ENCODE data around the gene IL1RL2.

Gene IL1RL2

DNA sequence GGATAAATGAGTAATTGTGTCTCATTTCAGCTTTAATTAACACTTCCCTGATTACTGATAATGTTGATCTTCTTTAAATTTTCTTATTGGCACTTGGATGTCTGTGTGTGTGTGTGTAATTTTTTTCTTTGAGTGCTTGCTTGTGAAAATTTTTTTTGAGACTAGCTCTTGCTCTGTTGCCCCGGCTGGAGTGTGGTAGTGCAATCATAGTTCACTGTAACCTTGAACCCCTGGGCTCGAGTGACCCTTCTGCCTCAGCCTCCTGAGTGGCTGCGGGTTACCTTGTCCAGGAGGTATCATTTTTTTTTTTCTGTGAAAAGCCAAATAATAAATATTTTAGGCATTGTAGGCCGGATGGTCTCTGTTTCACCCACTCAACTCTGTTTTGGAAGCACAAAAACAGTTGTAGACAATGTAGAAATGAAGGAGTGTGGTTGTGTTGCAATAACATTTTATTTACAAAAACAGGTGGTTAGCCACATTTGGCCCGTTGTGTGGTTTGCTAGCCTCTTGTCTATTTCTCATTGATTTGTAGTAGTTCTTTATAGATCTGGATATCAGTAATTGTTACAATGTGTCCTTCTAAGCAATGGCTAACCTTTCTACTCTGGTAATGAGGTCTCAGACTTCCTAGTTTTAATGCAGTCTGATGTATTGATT is 7.9 kb downstream of the IL1RL2 start:
- H3K36me3 Mint-ChIP-seq = no peaks in the 10 kb centered on the region
- no peaks in the 10 kb centered on the region for H3K9me3 Mint-ChIP-seq
- H3K27me3 Mint-ChIP-seq = peaks cover 38 to 44% of the 10 kb centered on the region in 2 donors
- no peaks in the 10 kb centered on the region for H3K4me1 Mint-ChIP-seq
- no peak overlapping the region for H3K27ac Mint-ChIP-seq
- H3K4me3 Mint-ChIP-seq = no peak overlapping the region
- no peak for DNase-seq
- ATAC-seq (replicated peaks) = no peak

DNA sequence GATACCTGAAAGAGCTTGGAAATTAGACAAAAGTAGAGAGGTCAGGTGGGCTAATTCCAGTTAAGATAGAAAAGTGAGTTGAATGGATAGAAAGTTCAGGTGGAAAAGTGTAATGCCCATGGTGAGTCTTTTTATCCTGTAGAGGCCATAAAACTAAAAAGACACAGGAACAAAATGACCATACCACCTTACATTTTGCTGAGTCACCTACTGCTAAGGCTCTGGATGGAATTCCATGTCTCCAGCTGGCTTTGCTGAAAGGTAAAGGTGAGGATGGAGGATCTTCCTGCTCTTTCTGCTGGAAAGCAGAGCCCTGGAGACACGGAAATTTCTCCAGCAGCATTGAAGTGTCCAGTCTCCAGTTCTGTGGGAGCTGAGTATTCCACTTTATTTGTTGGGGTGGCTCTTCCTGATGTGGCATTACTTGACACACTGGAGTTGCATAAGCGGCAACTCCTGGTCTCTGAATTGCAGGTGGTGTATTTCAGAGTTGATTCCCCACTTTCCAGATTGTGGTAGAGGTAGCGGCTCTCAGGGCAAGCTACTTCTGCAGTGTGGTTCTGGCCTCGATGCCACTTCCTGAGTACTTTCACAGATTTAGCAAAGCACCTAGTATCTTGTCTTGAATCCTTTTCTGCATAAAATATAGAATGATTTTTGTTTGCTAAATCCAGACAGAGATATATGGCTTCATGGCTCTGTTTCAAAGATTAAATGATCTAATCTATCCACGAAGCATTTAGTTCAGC is 10.7 kb downstream of the IL1RL2 start:
- H3K36me3 Mint-ChIP-seq = no peaks in the 10 kb centered on the region
- no peak for ATAC-seq (replicated peaks)
- H3K4me3 Mint-ChIP-seq = no peak overlapping the region
- no peaks in the 10 kb centered on the region for H3K4me1 Mint-ChIP-seq
- no peaks in the 10 kb centered on the region for H3K9me3 Mint-ChIP-seq
- no peak for DNase-seq
- no peak overlapping the region for H3K27ac Mint-ChIP-seq
- H3K27me3 Mint-ChIP-seq = peaks cover 33 to 36% of the 10 kb centered on the region in 2 donors

DNA sequence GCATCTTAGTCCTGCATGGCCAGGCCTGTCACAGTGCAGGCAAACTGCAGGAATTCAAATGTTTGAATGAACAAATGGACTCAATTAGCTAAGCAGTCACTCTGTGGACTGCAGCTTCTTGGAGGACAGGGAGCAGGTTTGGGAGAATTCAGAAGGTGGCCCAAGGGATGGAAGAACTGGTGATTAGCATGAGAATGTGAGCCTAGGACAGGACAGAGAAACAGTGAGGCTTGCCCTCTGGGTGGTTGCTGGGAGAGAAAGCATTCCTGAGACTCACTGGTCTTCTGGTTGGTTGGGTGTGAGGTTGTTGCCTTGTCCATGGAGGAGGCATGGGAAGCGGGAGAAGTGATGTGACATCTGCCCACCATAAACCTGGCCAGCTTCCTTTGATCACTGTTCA is 13.7 kb downstream of the IL1RL2 start:
- no peaks in the 10 kb centered on the region for H3K36me3 Mint-ChIP-seq
- H3K9me3 Mint-ChIP-seq = peaks cover 3 to 11% of the 10 kb centered on the region in 2 donors
- peaks cover 25 to 38% of the 10 kb centered on the region in 2 donors for H3K27me3 Mint-ChIP-seq
- no peaks in the 10 kb centered on the region for H3K4me1 Mint-ChIP-seq
- ATAC-seq (replicated peaks) (no peak), DNase-seq (no peak)
- no peak overlapping the region for H3K4me3 Mint-ChIP-seq
- H3K27ac Mint-ChIP-seq = no peak overlapping the region

DNA sequence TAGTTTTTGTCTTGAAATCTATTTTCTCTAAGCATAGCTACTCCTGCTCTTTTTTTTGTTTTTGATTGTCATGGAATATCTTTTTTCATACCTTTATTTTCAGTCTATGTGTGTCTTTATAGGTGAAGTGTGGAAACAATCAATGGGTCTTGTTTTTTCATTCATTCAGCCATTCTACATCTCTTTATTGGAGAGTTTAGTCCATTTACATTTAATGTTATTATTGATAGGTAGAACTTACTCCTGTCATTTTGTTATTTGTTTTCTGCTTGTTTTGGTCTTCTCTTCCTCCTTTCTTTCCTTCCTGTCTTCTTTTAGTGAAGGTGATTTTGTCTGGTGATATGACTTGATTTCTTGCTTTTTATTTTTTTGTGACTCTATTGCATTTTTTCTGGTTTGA is 17.8 kb downstream of the IL1RL2 start:
- no peak for ATAC-seq (replicated peaks)
- H3K4me1 Mint-ChIP-seq = no peaks in the 10 kb centered on the region
- DNase-seq = no peak
- no peak overlapping the region for H3K27ac Mint-ChIP-seq
- no peak overlapping the region for H3K4me3 Mint-ChIP-seq
- peaks cover 3 to 17% of the 10 kb centered on the region in 2 donors for H3K9me3 Mint-ChIP-seq
- no peaks in the 10 kb centered on the region for H3K36me3 Mint-ChIP-seq
- H3K27me3 Mint-ChIP-seq = peaks cover 11 to 23% of the 10 kb centered on the region in 2 donors

DNA sequence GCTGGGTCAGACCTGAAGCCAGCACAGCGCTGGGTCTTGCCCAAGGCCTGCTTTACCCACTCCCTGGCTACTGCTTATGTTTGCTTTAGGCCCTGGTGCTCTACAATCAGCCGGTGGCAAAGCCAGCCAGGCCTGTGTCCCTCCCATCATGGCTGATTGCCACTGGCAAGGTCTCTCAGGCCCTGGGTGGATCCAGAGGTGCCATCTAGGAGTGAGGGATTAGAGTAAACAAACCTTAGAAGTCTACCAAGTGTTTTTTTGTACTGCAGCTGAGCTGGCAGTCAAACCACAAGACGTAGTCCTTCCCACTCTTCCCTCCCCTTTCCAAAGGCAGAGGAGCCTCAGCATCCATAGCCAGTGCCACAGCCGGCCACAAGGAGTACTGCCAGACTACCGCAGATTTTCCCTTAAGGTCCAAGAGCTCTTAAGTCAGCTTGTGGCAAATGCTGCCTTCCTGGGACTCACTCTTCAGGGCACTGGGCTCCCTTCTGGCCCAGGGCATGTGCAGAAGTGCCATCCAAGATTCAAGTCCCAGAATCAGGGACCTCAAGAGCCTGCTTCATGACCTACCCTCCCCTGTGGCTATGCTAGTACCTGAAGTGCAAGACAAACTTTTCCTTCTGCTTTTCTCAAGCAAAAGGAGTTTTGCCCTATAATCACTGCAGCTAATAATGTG is 20.0 kb downstream of the IL1RL2 start:
- DNase-seq (no peak), ATAC-seq (replicated peaks) (no peak)
- Mint-ChIP-seq H3K9me3 (peaks cover 3 to 17% of the 10 kb centered on the region in 2 donors), H3K36me3 (no peaks in the 10 kb centered on the region), H3K27ac (no peak overlapping the region), H3K27me3 (peaks cover 7 to 16% of the 10 kb centered on the region in 2 donors), H3K4me1 (no peaks in the 10 kb centered on the region), H3K4me3 (no peak overlapping the region)

DNA sequence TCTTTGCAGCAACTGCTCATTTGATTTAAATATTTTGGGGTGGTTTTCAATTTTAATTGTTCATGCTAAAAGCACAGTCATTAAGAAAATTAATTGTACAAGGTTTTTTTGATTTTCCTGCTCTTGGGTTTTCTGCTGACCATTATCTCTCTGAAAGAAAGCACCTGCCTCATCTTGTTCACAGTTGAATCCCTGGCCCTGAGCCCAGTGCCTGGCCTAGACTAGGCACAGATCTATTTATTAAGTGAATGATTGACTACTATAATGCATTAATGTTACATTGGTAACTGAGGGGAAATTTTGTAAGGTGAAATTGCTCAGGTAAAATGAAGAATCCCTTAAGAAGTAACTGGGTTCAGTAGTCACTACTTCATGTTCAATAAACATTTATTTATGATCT is 22.0 kb downstream of the IL1RL2 start:
- no peak overlapping the region for H3K4me3 Mint-ChIP-seq
- peaks cover 3 to 17% of the 10 kb centered on the region in 2 donors for H3K9me3 Mint-ChIP-seq
- ATAC-seq (replicated peaks) (no peak), DNase-seq (no peak)
- no peak overlapping the region for H3K27ac Mint-ChIP-seq
- no peaks in the 10 kb centered on the region for H3K36me3 Mint-ChIP-seq
- no peaks in the 10 kb centered on the region for H3K4me1 Mint-ChIP-seq
- H3K27me3 Mint-ChIP-seq = peaks cover 7 to 16% of the 10 kb centered on the region in 2 donors

DNA sequence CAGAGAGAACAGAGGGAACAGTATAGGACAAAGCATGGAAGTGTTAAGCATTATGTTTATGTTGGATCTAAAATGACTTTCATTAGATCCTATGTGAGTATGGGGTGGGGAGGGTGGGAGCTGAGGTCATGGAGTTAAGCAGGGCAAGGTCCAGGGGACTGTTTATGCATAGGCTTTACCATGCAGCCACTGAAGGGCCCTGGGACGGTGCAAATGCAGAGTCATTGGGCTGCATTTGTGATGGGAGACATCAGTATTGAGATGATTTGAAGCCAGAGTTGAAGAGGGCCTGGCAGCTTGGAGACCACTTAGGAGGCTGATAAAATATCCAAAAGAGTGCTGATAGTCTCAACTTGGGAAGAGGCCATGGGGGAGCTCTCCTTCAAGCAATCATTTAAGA is 22.7 kb downstream of the IL1RL2 start:
- Mint-ChIP-seq H3K9me3 (peaks cover 3 to 16% of the 10 kb centered on the region in 2 donors), H3K4me1 (no peaks in the 10 kb centered on the region), H3K36me3 (no peaks in the 10 kb centered on the region), H3K27ac (no peak overlapping the region), H3K27me3 (peaks cover 7 to 16% of the 10 kb centered on the region in 2 donors), H3K4me3 (no peak overlapping the region)
- DNase-seq (no peak), ATAC-seq (replicated peaks) (no peak)

DNA sequence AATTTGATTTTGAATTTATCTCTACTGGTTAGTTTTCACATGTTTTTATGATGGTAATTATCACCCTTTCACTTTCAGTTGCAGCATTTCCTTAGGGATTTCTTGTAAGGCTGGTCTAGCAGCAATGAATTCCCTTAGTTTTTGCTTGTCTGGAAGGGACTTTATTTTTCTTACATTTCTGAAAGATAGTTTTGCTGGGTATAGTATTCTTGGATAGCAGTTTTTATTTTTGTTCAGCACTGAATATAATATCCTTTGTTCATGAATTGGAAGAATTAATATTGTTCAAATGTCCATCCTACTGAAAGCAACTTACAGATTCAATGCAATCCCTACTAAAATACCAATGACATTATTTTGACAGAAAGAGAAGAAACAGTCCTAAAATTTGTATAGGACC is 30.2 kb downstream of the IL1RL2 start:
- ATAC-seq (replicated peaks) (no peak), DNase-seq (no peak)
- peaks cover 0 to 12% of the 10 kb centered on the region in 2 donors for H3K27me3 Mint-ChIP-seq
- no peaks in the 10 kb centered on the region for H3K36me3 Mint-ChIP-seq
- peaks cover 21% of the 10 kb centered on the region in 2 donors for H3K9me3 Mint-ChIP-seq
- H3K27ac Mint-ChIP-seq = no peak overlapping the region
- no peak overlapping the region for H3K4me3 Mint-ChIP-seq
- no peaks in the 10 kb centered on the region for H3K4me1 Mint-ChIP-seq

DNA sequence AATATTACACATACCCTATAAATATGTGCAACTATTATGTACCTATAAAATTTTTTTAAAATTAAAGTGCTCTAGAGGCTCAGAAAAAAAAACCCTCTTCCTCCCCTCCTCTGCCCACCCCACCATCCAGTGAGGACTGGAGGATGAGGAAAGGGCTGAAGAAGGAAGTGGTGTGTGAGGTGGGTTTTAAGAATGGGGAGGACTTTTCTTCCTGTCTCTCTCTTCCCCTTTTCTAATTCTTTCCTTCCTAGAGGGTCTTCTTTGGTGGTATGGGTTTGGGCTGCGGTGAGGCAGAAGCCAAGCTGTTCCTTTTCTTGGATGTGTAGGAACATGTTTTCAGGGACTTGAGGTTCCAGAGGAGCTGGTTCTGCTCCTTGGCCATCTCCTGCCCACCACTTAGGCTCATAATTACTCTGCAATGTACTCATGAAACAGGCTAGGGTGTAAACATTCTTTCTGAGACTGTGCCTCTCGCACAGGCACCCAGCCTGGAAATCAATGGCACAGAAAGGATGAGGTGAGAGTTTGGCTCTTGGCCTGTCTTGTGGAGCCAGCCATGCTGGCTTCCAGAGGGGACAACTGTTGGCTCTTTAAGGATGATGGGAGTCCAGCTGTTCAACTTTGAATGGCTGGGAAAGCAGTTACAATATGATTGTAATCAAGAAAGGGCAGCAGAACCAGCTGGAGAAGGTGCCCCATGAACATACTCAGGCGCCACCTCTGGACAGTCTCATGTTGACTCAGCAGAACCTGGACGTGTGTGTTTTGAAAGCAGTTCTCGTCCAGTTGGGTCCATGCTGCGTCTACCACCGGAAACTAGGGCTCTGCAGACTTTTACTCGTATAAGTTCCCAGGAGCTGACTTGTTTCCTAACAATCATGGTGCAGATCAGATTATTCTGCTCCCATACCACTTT is 38.3 kb downstream of the IL1RL2 start:
- Mint-ChIP-seq H3K36me3 (no peaks in the 10 kb centered on the region), H3K4me3 (no peak overlapping the region), H3K27me3 (peaks cover 0 to 16% of the 10 kb centered on the region in 2 donors), H3K9me3 (peaks cover 0 to 4% of the 10 kb centered on the region in 2 donors), H3K27ac (no peak overlapping the region), H3K4me1 (peaks cover 18 to 52% of the 10 kb centered on the region in 2 donors)
- DNase-seq (no peak), ATAC-seq (replicated peaks) (no peak)

DNA sequence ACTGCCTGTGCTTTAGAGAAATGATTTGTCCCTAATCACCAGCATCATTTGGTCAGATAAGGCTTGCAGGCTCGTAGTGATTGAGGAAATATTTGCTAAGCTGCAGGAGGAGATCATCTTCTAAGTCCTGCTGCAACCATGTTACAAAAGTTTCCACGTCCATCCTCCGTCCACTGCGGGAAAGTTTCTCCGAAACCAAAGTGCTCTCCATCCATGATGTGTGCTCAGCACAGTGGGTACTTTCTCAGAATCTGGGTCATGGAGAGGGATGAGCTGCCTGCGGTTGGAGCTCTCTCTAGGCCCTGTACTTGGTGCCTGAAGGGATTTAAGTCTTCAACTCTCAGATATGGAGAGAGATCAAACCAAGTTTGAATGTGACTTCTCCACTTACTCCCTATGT is 39.3 kb downstream of the IL1RL2 start:
- Mint-ChIP-seq H3K4me3 (no peak overlapping the region), H3K36me3 (no peaks in the 10 kb centered on the region), H3K27ac (peak overlapping the region; percentile 9), H3K9me3 (peaks cover 0 to 4% of the 10 kb centered on the region in 2 donors), H3K4me1 (peaks cover 18 to 57% of the 10 kb centered on the region in 2 donors), H3K27me3 (peaks cover 0 to 13% of the 10 kb centered on the region in 2 donors)
- ATAC-seq (replicated peaks) (no peak), DNase-seq (no peak)

DNA sequence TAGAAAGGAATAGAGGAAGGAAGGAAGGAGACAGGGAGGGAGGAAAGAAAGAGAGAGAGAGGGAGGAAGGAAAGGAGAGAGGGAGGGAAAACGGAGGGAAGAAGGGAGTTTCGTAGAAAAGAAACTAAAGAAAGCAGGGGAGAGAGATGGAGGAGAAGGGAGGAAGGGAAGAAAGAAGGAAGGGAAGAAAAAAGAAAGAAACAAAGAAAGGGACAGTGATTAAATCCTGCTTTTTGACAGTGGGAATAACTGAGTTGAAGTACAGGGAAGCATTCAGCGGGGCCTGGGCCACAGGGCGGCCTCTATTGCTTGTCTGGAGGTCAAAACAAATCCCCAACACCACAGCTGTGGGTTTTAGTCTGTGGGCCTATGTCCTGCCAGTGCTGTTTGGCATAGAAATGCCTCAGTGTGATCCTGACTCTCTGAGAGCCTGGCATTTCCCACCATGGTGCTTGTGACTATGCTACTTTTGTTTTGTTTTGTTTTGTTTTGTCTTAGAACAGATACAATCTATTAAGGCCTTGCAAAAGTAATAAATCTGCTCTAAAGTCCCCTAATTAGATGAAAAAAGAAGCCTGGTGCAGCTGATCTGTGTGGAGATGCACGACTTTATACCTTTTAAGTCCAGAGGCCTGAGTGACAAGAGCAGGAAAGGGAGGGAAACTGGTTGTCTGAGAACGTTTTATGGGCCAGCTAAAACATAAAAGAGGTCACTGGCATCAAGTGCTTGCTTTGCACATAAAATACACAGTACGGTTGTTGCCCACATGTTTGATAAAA is 40.0 kb downstream of the IL1RL2 start:
- no peak for ATAC-seq (replicated peaks)
- no peaks in the 10 kb centered on the region for H3K36me3 Mint-ChIP-seq
- peak overlapping the region; percentile 9 for H3K27ac Mint-ChIP-seq
- peaks cover 0 to 4% of the 10 kb centered on the region in 2 donors for H3K9me3 Mint-ChIP-seq
- H3K27me3 Mint-ChIP-seq = peaks cover 0 to 10% of the 10 kb centered on the region in 2 donors
- no peak overlapping the region for H3K4me3 Mint-ChIP-seq
- no peak for DNase-seq
- H3K4me1 Mint-ChIP-seq = peaks cover 18 to 58% of the 10 kb centered on the region in 2 donors

DNA sequence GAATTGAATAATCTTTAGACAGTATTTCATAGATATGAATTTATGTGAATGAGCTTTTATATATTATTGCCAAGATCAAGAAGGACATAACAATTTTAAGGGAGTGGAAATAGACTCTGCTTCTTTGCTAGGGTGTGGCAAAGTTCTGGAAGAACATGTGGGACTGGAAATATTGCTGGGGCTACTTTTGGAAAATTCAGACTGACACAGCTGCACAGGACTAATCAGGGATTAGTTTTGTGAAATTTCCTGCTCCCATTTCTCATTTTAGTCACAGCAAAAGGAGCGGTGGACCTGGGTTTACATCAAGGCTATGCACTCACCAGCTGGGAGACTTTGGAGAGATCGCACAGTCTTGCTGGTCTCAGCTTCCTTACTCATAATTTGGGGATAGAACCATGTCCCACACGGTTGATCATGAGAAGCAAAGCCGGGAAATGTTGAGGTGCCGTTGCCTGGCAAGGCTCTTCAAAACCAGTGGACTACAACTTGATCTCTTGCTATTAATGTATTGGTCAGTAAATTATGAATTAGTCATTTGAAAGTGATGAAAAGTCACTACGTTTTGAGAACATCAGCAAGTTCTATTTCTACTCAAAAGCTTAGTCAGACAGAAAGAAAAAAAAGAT is 42.4 kb downstream of the IL1RL2 start:
- peaks cover 6 to 8% of the 10 kb centered on the region in 2 donors for H3K27me3 Mint-ChIP-seq
- peaks cover 0 to 4% of the 10 kb centered on the region in 2 donors for H3K9me3 Mint-ChIP-seq
- DNase-seq = no peak
- no peak overlapping the region for H3K4me3 Mint-ChIP-seq
- H3K27ac Mint-ChIP-seq = peak overlapping the region; percentile 48
- H3K4me1 Mint-ChIP-seq = peaks cover 17 to 60% of the 10 kb centered on the region in 2 donors
- no peaks in the 10 kb centered on the region for H3K36me3 Mint-ChIP-seq
- no peak for ATAC-seq (replicated peaks)

DNA sequence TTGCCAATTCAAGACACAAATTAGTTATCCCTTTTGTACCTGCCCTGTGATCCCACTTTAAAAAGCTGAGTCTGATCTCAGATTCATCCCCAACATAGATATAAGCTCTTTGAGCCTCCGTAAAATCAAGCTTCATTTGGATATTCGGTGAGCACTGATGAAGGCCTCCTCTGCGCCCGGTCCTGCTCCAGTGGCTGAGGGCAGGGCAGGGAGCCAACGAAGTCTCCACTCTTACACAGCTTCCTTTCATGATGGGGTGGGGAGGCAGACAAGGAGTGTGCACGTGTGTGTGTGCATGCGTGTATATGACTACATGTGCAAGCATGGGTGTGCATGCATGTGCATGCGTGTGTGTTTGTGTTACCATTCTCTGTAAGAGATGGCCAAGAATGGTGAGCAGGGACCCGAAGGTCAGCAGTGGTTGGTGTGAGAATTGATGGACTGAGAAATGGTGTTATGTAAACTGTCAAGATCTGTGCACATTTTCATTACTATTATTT is 43.6 kb downstream of the IL1RL2 start:
- H3K27ac Mint-ChIP-seq = no peak overlapping the region
- H3K36me3 Mint-ChIP-seq = no peaks in the 10 kb centered on the region
- H3K4me1 Mint-ChIP-seq = peaks cover 16 to 63% of the 10 kb centered on the region in 2 donors
- DNase-seq (no peak), ATAC-seq (replicated peaks) (no peak)
- H3K27me3 Mint-ChIP-seq = peaks cover 6 to 12% of the 10 kb centered on the region in 2 donors
- H3K9me3 Mint-ChIP-seq = no peaks in the 10 kb centered on the region
- no peak overlapping the region for H3K4me3 Mint-ChIP-seq
